GM23338 (cell line): ENCODE measurements around the gene CFAP97D2. TPM values are rescaled to one million over a fixed set of nuclear protein-coding genes. Genes with fewer than 3 reads are reported as not detected.

ENCODE experiments used
- ATAC-seq: fragments of 200-7000 bp; cut with Tn5 transposase; 3 replicates; pipeline ENCODE4 v1.9.1; 2020
- DNase-seq: peaks from one replicate; pipeline ENCODE4 v3.0.0-alpha.2; 2015; ENCODE audit warnings: low spot score
- H2AFZ ChIP-seq: fragments of 200-600 bp; sonication (generic); 2 replicates; pipeline ENCODE4 v1.8.0; 2016; ENCODE audit warnings: antibody characterized with exemption, mild to moderate bottlenecking, moderate library complexity
- H3F3A ChIP-seq: fragments of 200-600 bp; sonication (generic); replicated peaks from 2 replicates; pipeline ENCODE4 v1.8.0; 2017; ENCODE audit warnings: antibody characterized with exemption, mixed run types, low read depth
- H3K27ac ChIP-seq: fragments of 200-600 bp; sonication (generic); 2 replicates; pipeline ENCODE4 v1.6.1; 2016; ENCODE audit warnings: low read depth
- H3K27me3 ChIP-seq: fragments of 200-600 bp; sonication (generic); 2 replicates; pipeline ENCODE4 v1.8.0; 2016; ENCODE audit warnings: mild to moderate bottlenecking, mixed run types, moderate library complexity; ENCODE audit not compliant: insufficient read depth
- H3K36me3 ChIP-seq: fragments of 200-600 bp; sonication (generic); 2 replicates; pipeline ENCODE4 v1.8.0; 2016; ENCODE audit warnings: mild to moderate bottlenecking; ENCODE audit not compliant: insufficient read depth
- H3K4me1 ChIP-seq: fragments of 200-600 bp; sonication (generic); 2 replicates; pipeline ENCODE4 v1.8.0; 2016; ENCODE audit warnings: mild to moderate bottlenecking, moderate library complexity; ENCODE audit not compliant: insufficient read depth
- H3K4me2 ChIP-seq: fragments of 200-600 bp; sonication (generic); 2 replicates; pipeline ENCODE4 v1.7.1; 2017; ENCODE audit warnings: mixed run types
- H3K4me3 ChIP-seq: fragments of 200-600 bp; sonication (generic); 2 replicates; pipeline ENCODE4 v1.6.1; 2016; ENCODE audit warnings: mixed run types
- H3K79me2 ChIP-seq: fragments of 200-600 bp; sonication (generic); replicated peaks from 2 replicates; pipeline ENCODE4 v1.8.0; 2017; ENCODE audit warnings: mild to moderate bottlenecking; ENCODE audit not compliant: insufficient read depth
- H3K9me2 ChIP-seq: fragments of 200-600 bp; sonication (generic); 2 replicates; pipeline ENCODE4 v1.8.0; 2017; ENCODE audit not compliant: insufficient read depth
- H4K20me1 ChIP-seq: fragments of 200-600 bp; sonication (generic); replicated peaks from 2 replicates; pipeline ENCODE4 v1.8.0; 2017; ENCODE audit warnings: mild to moderate bottlenecking; ENCODE audit not compliant: insufficient read depth
- H3K27ac Mint-ChIP-seq: 2 replicates; pipeline ENCODE4 v1.8.0; 2020; ENCODE audit warnings: inconsistent platforms, mild to moderate bottlenecking, moderate library complexity, mixed read lengths
- H3K27me3 Mint-ChIP-seq: 3 replicates; pipeline ENCODE4 v1.8.0; 2022; ENCODE audit warnings: low read depth, mild to moderate bottlenecking, moderate library complexity, mixed read lengths, inconsistent platforms; ENCODE audit not compliant: insufficient read depth, poor library complexity
- H3K36me3 Mint-ChIP-seq: 3 replicates; pipeline ENCODE4 v1.8.0; 2021; ENCODE audit warnings: low read depth, mild to moderate bottlenecking, inconsistent platforms, moderate library complexity, mixed read lengths
- H3K4me1 Mint-ChIP-seq: 3 replicates; pipeline ENCODE4 v1.8.0; 2020; ENCODE audit warnings: mild to moderate bottlenecking, inconsistent platforms, mixed read lengths
- H3K4me3 Mint-ChIP-seq: 3 replicates; pipeline ENCODE4 v1.8.0; 2021; ENCODE audit warnings: moderate library complexity, mild to moderate bottlenecking, inconsistent platforms, mixed read lengths
- H3K9me3 Mint-ChIP-seq: 3 replicates; pipeline ENCODE4 v1.8.0; 2020; ENCODE audit warnings: moderate library complexity, mild to moderate bottlenecking, inconsistent platforms, mixed read lengths
- CREB1 ChIP-seq: fragments of 250-450 bp; sonication (Bioruptor Pico); IDR thresholded peaks from 2 replicates; pipeline ENCODE4 v1.5.0; 2020; ENCODE audit warnings: low read depth, mild to moderate bottlenecking, moderate library complexity
- EZH2 ChIP-seq: fragments of 200-600 bp; sonication (generic); IDR thresholded peaks from one replicate; pipeline ENCODE4 v1.8.0; 2017; ENCODE audit warnings: antibody characterized with exemption, mild to moderate bottlenecking, low read depth; ENCODE audit not compliant: unreplicated experiment
- EZH2phosphoT487 ChIP-seq: fragments of 200-600 bp; sonication (generic); IDR thresholded peaks from one replicate; pipeline ENCODE4 v1.8.1; 2018; ENCODE audit warnings: antibody characterized with exemption; ENCODE audit not compliant: unreplicated experiment
- JUNB ChIP-seq: IDR thresholded peaks from one replicate; pipeline ENCODE4 v1.6.1; 2016; ENCODE audit warnings: antibody characterized with exemption; ENCODE audit not compliant: unreplicated experiment
- NANOG ChIP-seq: IDR thresholded peaks from 2 replicates; pipeline ENCODE4 v1.6.1; 2016; ENCODE audit warnings: antibody characterized with exemption, borderline replicate concordance
- POLR2AphosphoS5 ChIP-seq: IDR thresholded peaks from 2 replicates; pipeline ENCODE4 v1.6.1; 2016; ENCODE audit warnings: antibody characterized with exemption, low read depth
- STAT1 ChIP-seq: IDR thresholded peaks from one replicate; pipeline ENCODE4 v1.6.1; 2016; ENCODE audit warnings: antibody characterized with exemption; ENCODE audit not compliant: unreplicated experiment
- ZNF114 ChIP-seq: fragments of 250-450 bp; sonication (Bioruptor Pico); IDR thresholded peaks from 2 replicates; pipeline ENCODE4 v1.5.0; 2020; ENCODE audit warnings: mild to moderate bottlenecking, moderate library complexity
- polyA plus RNA-seq: library from polyadenylated mRNA; unstranded; fragments of >200 nt; fragmentation: Nextera tagmentation; extraction: Ambion mirVana; gene quantifications from 2 replicates; pipeline ENCODE4 v1.2.1, GENCODE V29; 2016
- total RNA-seq: library from RNA; depleted of rRNA; stranded (reverse); fragments of >200 nt; shearing (Covaris generic); gene quantifications from 2 replicates; pipeline ENCODE4 v1.2.3, GENCODE V29; 2014
- TF ChIP-seq, protein P1 (sequence below): IDR thresholded peaks from one replicate; pipeline ENCODE4 v1.6.1; 2018; ENCODE audit warnings: antibody characterized with exemption; ENCODE audit not compliant: unreplicated experiment
- TF ChIP-seq, protein P2 (sequence below): fragments of 250-450 bp; sonication (Bioruptor Pico); IDR thresholded peaks from 2 replicates; pipeline ENCODE4 v1.5.0; 2020; ENCODE audit warnings: mild to moderate bottlenecking, moderate library complexity
- TF ChIP-seq, protein P3 (sequence below): IDR thresholded peaks from 2 replicates; pipeline ENCODE4 v1.6.1; 2016; ENCODE audit warnings: antibody characterized with exemption
- TF ChIP-seq, protein P4 (sequence below), 2 experiments: fragments of 200-600 bp in 1 of 2; sonication (generic) in 1 of 2; conservative IDR thresholded peaks; 2 replicates each; pipeline versions ENCODE4 v1.5.1 to v1.6.1; 2016 to 2017; ENCODE audit warnings: antibody characterized with exemption in 2 of 2, low read depth in 2 of 2, mild to moderate bottlenecking in 2 of 2, moderate library complexity in 1 of 2

The CFAP97D2 gene
- total and polyA plus RNA-seq, 2 experiments from 2014 or later = not detected

DNA sequence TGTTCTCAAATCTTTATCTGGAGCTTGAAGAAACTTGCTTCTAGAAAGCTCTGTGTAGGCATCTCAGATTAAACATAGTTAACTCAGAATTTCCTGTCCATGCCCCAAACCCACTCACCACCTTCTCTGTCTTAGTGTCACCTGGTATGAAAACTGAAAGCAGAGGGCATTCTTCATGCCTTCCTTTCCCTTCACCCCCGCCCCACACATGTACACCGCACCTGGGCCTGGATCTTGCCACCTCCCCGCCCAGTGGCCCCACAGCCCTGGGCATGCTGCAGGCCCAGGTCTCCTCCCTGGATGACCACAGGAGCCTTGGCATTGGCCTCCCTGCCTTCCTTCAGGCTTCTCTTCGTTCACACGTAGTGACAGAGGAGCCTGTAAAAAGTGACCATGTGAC lies 15.8 kb downstream of the CFAP97D2 start (continued):
- TF ChIP-seq, protein P1, sequence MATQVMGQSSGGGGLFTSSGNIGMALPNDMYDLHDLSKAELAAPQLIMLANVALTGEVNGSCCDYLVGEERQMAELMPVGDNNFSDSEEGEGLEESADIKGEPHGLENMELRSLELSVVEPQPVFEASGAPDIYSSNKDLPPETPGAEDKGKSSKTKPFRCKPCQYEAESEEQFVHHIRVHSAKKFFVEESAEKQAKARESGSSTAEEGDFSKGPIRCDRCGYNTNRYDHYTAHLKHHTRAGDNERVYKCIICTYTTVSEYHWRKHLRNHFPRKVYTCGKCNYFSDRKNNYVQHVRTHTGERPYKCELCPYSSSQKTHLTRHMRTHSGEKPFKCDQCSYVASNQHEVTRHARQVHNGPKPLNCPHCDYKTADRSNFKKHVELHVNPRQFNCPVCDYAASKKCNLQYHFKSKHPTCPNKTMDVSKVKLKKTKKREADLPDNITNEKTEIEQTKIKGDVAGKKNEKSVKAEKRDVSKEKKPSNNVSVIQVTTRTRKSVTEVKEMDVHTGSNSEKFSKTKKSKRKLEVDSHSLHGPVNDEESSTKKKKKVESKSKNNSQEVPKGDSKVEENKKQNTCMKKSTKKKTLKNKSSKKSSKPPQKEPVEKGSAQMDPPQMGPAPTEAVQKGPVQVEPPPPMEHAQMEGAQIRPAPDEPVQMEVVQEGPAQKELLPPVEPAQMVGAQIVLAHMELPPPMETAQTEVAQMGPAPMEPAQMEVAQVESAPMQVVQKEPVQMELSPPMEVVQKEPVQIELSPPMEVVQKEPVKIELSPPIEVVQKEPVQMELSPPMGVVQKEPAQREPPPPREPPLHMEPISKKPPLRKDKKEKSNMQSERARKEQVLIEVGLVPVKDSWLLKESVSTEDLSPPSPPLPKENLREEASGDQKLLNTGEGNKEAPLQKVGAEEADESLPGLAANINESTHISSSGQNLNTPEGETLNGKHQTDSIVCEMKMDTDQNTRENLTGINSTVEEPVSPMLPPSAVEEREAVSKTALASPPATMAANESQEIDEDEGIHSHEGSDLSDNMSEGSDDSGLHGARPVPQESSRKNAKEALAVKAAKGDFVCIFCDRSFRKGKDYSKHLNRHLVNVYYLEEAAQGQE = no peak
- TF ChIP-seq EZH2 (no peak), STAT1 (no peak), JUNB (no peak)

DNA sequence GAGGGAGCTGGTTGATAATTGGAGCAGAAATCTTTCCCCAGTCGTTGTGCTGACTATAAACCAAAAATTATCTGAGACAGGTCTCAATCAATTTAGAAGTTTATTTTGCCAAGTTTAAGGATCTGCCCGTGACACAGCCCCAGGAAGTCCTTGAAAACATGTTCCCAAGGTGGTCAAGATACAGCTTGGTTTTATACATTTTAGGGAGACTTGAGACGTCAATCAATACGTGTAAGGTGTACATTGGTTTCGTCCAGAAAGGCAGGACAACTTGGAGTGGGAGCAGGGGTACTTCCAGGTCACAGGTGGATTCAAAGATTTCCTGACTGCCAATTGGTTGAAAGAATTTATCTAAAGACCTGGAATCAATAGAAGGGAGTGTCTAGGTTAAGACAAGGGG lies 17.6 kb downstream of the CFAP97D2 start:
- no peak overlapping the region for H3K4me2 ChIP-seq
- Mint-ChIP-seq H3K36me3 (no peaks in the 10 kb centered on the region), H3K4me1 (peaks cover 20% of the 10 kb centered on the region), H3K9me3 (no peaks in the 10 kb centered on the region), H3K4me3 (no peak overlapping the region), H3K27ac (no peak overlapping the region; the same call in 1 of the 2 replicates), H3K27me3 (peaks cover 14% of the 10 kb centered on the region)
- no peak for TF ChIP-seq EZH2phosphoT487
- TF ChIP-seq, protein P2, sequence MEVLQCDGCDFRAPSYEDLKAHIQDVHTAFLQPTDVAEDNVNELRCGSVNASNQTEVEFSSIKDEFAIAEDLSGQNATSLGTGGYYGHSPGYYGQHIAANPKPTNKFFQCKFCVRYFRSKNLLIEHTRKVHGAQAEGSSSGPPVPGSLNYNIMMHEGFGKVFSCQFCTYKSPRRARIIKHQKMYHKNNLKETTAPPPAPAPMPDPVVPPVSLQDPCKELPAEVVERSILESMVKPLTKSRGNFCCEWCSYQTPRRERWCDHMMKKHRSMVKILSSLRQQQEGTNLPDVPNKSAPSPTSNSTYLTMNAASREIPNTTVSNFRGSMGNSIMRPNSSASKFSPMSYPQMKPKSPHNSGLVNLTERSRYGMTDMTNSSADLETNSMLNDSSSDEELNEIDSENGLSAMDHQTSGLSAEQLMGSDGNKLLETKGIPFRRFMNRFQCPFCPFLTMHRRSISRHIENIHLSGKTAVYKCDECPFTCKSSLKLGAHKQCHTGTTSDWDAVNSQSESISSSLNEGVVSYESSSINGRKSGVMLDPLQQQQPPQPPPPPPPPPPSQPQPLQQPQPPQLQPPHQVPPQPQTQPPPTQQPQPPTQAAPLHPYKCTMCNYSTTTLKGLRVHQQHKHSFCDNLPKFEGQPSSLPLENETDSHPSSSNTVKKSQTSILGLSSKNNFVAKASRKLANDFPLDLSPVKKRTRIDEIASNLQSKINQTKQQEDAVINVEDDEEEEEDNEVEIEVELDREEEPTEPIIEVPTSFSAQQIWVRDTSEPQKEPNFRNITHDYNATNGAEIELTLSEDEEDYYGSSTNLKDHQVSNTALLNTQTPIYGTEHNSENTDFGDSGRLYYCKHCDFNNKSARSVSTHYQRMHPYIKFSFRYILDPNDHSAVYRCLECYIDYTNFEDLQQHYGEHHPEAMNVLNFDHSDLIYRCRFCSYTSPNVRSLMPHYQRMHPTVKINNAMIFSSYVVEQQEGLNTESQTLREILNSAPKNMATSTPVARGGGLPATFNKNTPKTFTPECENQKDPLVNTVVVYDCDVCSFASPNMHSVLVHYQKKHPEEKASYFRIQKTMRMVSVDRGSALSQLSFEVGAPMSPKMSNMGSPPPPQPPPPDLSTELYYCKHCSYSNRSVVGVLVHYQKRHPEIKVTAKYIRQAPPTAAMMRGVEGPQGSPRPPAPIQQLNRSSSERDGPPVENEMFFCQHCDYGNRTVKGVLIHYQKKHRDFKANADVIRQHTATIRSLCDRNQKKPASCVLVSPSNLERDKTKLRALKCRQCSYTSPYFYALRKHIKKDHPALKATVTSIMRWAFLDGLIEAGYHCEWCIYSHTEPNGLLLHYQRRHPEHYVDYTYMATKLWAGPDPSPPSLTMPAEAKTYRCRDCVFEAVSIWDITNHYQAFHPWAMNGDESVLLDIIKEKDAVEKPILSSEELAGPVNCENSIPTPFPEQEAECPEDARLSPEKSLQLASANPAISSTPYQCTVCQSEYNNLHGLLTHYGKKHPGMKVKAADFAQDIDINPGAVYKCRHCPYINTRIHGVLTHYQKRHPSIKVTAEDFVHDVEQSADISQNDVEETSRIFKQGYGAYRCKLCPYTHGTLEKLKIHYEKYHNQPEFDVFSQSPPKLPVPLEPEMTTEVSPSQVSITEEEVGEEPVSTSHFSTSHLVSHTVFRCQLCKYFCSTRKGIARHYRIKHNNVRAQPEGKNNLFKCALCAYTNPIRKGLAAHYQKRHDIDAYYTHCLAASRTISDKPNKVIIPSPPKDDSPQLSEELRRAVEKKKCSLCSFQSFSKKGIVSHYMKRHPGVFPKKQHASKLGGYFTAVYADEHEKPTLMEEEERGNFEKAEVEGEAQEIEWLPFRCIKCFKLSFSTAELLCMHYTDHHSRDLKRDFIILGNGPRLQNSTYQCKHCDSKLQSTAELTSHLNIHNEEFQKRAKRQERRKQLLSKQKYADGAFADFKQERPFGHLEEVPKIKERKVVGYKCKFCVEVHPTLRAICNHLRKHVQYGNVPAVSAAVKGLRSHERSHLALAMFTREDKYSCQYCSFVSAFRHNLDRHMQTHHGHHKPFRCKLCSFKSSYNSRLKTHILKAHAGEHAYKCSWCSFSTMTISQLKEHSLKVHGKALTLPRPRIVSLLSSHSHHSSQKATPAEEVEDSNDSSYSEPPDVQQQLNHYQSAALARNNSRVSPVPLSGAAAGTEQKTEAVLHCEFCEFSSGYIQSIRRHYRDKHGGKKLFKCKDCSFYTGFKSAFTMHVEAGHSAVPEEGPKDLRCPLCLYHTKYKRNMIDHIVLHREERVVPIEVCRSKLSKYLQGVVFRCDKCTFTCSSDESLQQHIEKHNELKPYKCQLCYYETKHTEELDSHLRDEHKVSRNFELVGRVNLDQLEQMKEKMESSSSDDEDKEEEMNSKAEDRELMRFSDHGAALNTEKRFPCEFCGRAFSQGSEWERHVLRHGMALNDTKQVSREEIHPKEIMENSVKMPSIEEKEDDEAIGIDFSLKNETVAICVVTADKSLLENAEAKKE (CRISPR knock-in tag) = no peak
- TF ChIP-seq POLR2AphosphoS5 = no peak
- no peak for TF ChIP-seq CREB1 (CRISPR knock-in tag)
- no peak for TF ChIP-seq NANOG
- TF ChIP-seq, protein P3, sequence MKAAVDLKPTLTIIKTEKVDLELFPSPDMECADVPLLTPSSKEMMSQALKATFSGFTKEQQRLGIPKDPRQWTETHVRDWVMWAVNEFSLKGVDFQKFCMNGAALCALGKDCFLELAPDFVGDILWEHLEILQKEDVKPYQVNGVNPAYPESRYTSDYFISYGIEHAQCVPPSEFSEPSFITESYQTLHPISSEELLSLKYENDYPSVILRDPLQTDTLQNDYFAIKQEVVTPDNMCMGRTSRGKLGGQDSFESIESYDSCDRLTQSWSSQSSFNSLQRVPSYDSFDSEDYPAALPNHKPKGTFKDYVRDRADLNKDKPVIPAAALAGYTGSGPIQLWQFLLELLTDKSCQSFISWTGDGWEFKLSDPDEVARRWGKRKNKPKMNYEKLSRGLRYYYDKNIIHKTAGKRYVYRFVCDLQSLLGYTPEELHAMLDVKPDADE = no peak
- no peak for TF ChIP-seq EZH2
- TF ChIP-seq ZNF114 = no peak
- TF ChIP-seq, protein P4, sequence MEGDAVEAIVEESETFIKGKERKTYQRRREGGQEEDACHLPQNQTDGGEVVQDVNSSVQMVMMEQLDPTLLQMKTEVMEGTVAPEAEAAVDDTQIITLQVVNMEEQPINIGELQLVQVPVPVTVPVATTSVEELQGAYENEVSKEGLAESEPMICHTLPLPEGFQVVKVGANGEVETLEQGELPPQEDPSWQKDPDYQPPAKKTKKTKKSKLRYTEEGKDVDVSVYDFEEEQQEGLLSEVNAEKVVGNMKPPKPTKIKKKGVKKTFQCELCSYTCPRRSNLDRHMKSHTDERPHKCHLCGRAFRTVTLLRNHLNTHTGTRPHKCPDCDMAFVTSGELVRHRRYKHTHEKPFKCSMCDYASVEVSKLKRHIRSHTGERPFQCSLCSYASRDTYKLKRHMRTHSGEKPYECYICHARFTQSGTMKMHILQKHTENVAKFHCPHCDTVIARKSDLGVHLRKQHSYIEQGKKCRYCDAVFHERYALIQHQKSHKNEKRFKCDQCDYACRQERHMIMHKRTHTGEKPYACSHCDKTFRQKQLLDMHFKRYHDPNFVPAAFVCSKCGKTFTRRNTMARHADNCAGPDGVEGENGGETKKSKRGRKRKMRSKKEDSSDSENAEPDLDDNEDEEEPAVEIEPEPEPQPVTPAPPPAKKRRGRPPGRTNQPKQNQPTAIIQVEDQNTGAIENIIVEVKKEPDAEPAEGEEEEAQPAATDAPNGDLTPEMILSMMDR (conservative IDR thresholded peaks at IDR 0.05; ENCODE audit: low read depth in 2 of 2) = no peak
- H3K27ac ChIP-seq = no peak overlapping the region
- H3K4me1 ChIP-seq = peaks cover 20% of the 10 kb centered on the region
- no peaks in the 10 kb centered on the region for H3K79me2 ChIP-seq
- ATAC-seq (no peak), DNase-seq (no peak)
- H3K27me3 ChIP-seq = peaks cover 14% of the 10 kb centered on the region
- H3F3A ChIP-seq = 0 out of 2 replicates have a peak, but pooled peaks cover 8% of the 10 kb centered on the region
- no peak overlapping the region; the same call in 1 of the 2 replicates for H2AFZ ChIP-seq
- no peak overlapping the region for H3K4me3 ChIP-seq
- no peaks in the 10 kb centered on the region for H3K36me3 ChIP-seq
- H3K9me2 ChIP-seq = no peaks in the 10 kb centered on the region
- H4K20me1 ChIP-seq = no peaks in the 10 kb centered on the region
